GM12891 (cell line): ENCODE results near the gene FCGR3A.

Experiments used
- DNase-seq: peaks from one replicate; pipeline ENCODE4 v3.0.0; 2011; ENCODE audit warnings: low spot score; ENCODE audit not compliant: insufficient read length
- FAIRE-seq: peaks from 2 replicates; lab custom pipeline; 2011; peaks lifted over from hg19 to GRCh38; lab: Jason Lieb, UNC
- PAX5 ChIP-seq: IDR thresholded peaks from 2 replicates; pipeline ENCODE4 v1.6.1; 2011; ENCODE audit warnings: low read length, moderate library complexity, mild to moderate bottlenecking; ENCODE audit not compliant: insufficient read depth, severe bottlenecking
- POLR2A ChIP-seq: IDR thresholded peaks from 2 replicates; pipeline ENCODE4 v1.6.1; 2011; ENCODE audit warnings: low read depth, low read length, control low read depth
- POLR2AphosphoS5 ChIP-seq: IDR thresholded peaks from 2 replicates; pipeline ENCODE4 v1.6.1; 2011; ENCODE audit warnings: low read depth, low read length, control low read depth
- POU2F2 ChIP-seq: IDR thresholded peaks from 2 replicates; pipeline ENCODE4 v1.6.1; 2011; ENCODE audit warnings: low read depth, mild to moderate bottlenecking, control low read depth, low read length, moderate library complexity
- SPI1 ChIP-seq: IDR thresholded peaks from 2 replicates; pipeline ENCODE4 v1.6.1; 2011; ENCODE audit warnings: low read depth, low read length, control low read depth
- TAF1 ChIP-seq: IDR thresholded peaks from 2 replicates; pipeline ENCODE4 v1.6.1; 2011; ENCODE audit warnings: low read depth, low read length, control low read depth

Gene FCGR3A

GRCh38 chr1:161492827-161493226 is 56.8 kb downstream of the FCGR3A start:
- DNase-seq (no peak), FAIRE-seq (no peak)
- TF ChIP-seq POU2F2 (no peak), POLR2A (no peak), SPI1 (no peak), POLR2AphosphoS5 (no peak), PAX5 (no peak), TAF1 (no peak)
